NCI-H146 treated with DMSO at 0.1 percent for 48 hours (cell line): ENCODE results near the gene ANK3.

Experiments used
- DNase-seq: peaks from one replicate; lab custom pipeline; 2025; ENCODE audit not compliant: unreplicated experiment; lab: John Stamatoyannopoulos, UW

Gene ANK3

GRCh38 chr10:60141896-60142559 is 247.6 kb downstream of the ANK3 start:
- DNase-seq: no peak

- DNase-seq: peak; percentile 83
Observed at GRCh38 chr10:60140651-60141632, 248.7 kb downstream of the ANK3 start.

GRCh38 chr10:60139798-60140566 is 249.7 kb downstream of the ANK3 start:
- no peak for DNase-seq

- DNase-seq: no peak
Observed at GRCh38 chr10:60139290-60139689, 250.4 kb downstream of the ANK3 start.

- no peak for DNase-seq
Observed at GRCh38 chr10:60138842-60139241, 250.8 kb downstream of the ANK3 start.

- DNase-seq: no peak
Observed at GRCh38 chr10:60138026-60138425, 251.6 kb downstream of the ANK3 start.

- DNase-seq: no peak
Observed at GRCh38 chr10:60137292-60137992, 252.2 kb downstream of the ANK3 start.

GRCh38 chr10:60135020-60135419 is 254.7 kb downstream of the ANK3 start:
- no peak for DNase-seq

- DNase-seq: no peak
Observed at GRCh38 chr10:60134548-60134947, 255.1 kb downstream of the ANK3 start.

- no peak for DNase-seq
Observed at GRCh38 chr10:60130130-60130579, 259.5 kb downstream of the ANK3 start.

- no peak for DNase-seq
Observed at GRCh38 chr10:60125895-60126294, 263.8 kb downstream of the ANK3 start.

GRCh38 chr10:60124536-60124935 is 265.1 kb downstream of the ANK3 start:
- no peak for DNase-seq

GRCh38 chr10:60123668-60124067 is 266.0 kb downstream of the ANK3 start:
- no peak for DNase-seq

- no peak for DNase-seq
Observed at GRCh38 chr10:60123172-60123571, 266.5 kb downstream of the ANK3 start.

- no peak for DNase-seq
Observed at GRCh38 chr10:60122190-60122589, 267.5 kb downstream of the ANK3 start.

GRCh38 chr10:60114765-60115586 is 274.7 kb downstream of the ANK3 start:
- DNase-seq: peak; percentile 5

GRCh38 chr10:60110739-60111138 is 278.9 kb downstream of the ANK3 start:
- no peak for DNase-seq

GRCh38 chr10:60107308-60107976 is 282.2 kb downstream of the ANK3 start:
- peak; percentile 2 for DNase-seq

- DNase-seq: no peak
Observed at GRCh38 chr10:60105295-60105695, 284.4 kb downstream of the ANK3 start.
